Kidney tubule cell (primary cell): Measurements from ENCODE around the gene GRIPAP1.

ENCODE experiments used
- DNase-seq: peaks from one replicate; pipeline ENCODE4 v3.0.0-alpha.2; 2018; ENCODE audit warnings: low spot score

GRIPAP1 gene, protein sequence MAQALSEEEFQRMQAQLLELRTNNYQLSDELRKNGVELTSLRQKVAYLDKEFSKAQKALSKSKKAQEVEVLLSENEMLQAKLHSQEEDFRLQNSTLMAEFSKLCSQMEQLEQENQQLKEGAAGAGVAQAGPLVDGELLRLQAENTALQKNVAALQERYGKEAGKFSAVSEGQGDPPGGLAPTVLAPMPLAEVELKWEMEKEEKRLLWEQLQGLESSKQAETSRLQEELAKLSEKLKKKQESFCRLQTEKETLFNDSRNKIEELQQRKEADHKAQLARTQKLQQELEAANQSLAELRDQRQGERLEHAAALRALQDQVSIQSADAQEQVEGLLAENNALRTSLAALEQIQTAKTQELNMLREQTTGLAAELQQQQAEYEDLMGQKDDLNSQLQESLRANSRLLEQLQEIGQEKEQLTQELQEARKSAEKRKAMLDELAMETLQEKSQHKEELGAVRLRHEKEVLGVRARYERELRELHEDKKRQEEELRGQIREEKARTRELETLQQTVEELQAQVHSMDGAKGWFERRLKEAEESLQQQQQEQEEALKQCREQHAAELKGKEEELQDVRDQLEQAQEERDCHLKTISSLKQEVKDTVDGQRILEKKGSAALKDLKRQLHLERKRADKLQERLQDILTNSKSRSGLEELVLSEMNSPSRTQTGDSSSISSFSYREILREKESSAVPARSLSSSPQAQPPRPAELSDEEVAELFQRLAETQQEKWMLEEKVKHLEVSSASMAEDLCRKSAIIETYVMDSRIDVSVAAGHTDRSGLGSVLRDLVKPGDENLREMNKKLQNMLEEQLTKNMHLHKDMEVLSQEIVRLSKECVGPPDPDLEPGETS

DNA sequence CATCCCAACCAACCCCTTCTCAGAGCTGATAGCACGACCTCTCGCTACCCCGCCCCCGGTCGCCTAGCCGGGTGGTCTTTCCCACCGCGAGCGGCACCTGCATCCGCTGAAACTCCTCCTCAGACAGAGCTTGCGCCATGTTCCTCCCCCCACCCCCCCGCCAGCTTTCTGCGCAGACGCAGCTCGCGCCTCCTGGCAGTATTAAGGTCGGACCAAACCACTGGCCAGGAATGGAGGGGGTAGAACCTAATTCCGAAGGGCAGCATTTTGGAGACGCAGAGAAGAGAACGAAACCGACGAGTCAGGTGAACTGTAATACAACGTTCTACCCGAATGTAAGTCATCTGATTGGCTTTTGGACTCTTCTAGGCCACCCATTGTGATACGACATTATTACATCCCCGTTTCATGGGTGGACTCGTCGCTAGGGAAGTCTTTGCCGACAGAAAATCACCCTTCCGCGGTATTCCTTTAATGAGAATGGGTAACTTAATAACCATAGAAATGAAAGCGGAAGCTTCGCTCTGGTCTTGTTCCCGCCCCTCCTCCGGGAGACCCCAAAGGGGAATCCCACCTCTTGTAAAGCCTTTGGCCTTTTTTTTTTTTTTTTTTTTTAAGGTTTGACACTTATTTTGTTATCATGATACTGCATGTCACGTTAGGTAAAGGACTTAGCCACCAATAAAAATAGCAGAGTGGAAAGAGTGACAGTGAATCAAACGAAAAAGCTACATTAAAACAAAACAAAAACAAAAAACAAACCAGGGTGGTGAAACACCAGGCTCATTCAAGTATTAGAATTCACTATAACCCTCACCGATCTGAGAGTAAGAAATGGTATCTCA is at the start of gene GRIPAP1:
GRIPAP1 (minus strand) TSS at position 174 of the 845 bp plus-strand sequence; CDS start at position 139, 35 bp downstream.
- peak; percentile 88 for DNase-seq

DNA sequence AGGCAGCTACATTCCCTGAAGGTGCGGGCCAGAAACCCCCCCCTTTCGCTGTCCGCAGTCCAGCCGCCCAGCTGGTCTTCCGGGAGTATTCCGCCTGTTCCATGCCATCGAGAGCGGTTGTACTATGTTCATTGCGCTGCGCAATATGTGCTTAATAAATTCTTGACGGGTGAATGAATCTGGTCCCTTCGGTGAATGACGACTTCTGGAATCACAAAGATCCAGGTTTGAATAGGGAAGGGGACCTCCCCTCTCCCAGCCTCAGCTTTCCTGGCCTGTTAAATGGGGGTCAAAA is 41.9 kb upstream of the GRIPAP1 start:
- DNase-seq = no peak

DNA sequence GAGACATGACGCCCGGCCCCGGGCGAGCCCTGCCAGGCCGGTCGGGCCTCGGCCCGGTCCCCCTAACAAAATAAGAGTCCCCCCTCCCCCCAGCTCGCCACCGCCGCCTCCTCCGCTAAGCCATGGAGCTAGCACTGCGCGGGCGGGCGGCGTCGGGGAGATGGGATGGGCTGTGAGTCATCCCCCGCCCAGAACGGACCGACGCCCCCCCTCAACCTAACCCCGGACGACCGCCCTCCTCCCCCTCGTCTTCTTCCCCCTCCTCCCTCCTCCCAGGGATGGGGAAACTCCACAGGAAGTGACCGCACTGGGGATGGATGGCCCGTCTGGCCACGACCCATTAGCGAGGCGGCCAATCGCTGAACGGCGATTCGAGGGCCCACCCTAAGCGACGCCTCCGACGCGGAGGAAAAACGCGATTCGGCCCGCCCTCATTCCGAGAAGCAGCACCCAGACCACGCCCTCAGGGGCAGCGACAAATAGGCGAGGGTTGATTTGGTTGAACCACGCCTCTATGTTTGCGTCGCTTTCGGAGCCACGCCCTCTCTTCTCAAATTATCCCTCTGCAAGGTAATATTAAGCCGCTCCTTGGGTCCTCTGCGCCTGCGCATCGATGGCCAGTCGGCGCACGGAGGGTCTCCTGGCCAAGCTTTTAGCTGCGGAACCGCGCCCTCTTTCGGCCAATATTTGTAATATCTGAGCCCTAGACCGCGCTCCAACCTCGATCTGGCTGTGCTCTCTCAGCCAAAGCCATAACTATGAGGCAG is 41.3 kb upstream of the GRIPAP1 start, which contains the start of gene TFE3:
TFE3 (minus strand) TSS at position 138 of the 767 bp plus-strand sequence; CDS start at position 7, 131 bp downstream.
- DNase-seq = peak; percentile 98

DNA sequence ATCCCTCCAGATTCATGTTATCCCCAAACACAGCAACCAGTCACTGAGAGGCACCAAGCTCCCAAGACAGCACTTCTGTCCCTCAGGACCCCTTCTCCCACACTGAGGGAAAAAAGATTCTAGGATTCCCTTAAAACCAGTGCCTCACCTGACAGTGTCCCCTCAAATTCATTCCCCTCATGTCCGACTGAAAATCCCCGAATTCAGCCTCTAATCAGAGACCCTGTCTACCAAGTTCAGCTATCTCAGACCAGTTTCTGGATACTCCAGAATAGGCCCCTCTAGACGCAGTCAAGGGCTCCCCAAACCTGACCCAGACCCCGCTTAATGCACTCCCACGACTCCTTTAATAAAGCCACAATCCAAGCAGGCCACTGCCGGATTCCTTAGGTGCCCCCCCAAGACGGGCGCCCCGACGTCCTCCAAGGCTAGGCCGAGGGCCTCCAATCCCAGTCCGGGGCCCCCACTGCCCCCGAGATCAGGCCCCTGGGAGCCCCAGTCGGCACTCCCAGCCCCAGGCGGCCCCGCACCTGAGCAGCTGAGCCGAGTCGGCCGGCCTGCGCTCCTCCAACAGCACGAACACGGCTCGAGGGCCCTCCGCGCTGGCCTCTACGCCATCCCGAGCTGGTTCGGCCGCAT is 40.6 kb upstream of the GRIPAP1 start:
- DNase-seq = no peak

DNA sequence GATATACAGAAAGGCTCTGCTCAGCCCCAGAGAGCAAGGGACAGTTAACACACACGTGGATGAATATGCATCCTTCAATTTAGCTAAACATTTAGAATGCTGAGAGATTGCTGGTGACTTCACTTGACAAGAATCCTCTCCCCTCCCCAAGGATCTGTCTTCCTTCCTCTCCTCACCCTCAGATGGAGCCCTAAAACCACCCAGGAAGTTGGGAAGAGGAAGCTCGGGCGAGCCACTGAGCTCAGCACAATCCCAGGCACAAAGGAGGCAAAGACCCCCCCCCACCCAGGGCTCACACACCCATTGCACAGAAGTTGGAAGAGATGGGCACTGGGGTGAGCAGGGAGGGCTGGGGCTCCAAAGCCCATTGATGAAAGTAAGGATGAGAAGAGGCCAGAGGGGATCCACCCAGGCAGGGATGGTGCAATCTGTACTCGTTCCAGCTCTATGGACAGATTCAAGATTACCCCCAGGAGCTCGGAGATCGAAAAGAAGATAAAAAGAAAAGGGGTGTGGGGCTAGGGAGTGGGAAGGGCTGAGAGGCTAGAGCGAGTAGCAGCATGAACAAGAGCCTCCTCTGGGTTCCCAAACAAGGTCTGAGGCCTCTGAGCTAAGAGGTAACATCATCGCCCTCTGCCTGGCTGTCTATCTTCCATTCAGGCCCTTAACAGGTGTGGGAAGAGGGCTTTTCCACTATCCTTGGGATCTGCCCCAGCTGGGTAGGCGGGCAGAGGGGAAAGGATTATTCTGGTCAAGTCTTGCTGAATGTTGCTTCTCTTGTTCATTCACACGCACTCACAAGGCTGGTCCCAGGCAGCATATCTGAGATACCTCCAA is 39.9 kb upstream of the GRIPAP1 start:
- DNase-seq = peak; percentile 82

DNA sequence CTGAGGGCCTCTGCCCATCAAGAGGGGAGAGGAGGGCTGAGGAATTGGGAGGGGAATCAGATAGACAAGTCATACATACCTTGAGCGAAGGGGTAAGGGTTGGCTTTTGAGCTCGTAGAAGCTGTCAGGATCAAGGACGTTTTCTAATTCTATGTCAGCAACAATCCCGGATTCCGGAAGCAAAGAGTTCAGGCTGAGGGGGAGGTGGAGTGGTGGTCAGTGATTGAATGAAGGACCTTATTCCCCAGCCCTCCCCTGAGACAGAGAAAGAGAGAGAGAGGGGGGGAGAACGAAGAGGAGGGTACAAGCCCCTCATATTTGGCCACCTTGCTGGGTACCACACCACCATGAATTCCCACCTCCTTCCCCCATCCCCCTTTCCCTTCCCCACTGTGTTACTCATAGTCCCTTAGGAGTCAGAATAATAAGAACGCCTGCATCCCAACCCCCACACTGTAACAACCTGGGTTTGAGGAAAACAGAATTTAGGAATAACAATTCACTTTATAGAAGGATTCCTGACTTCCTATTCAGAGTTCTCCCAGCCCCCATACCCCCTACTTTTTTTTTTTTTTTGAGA is 38.4 kb upstream of the GRIPAP1 start:
- peak; percentile 28 for DNase-seq

DNA sequence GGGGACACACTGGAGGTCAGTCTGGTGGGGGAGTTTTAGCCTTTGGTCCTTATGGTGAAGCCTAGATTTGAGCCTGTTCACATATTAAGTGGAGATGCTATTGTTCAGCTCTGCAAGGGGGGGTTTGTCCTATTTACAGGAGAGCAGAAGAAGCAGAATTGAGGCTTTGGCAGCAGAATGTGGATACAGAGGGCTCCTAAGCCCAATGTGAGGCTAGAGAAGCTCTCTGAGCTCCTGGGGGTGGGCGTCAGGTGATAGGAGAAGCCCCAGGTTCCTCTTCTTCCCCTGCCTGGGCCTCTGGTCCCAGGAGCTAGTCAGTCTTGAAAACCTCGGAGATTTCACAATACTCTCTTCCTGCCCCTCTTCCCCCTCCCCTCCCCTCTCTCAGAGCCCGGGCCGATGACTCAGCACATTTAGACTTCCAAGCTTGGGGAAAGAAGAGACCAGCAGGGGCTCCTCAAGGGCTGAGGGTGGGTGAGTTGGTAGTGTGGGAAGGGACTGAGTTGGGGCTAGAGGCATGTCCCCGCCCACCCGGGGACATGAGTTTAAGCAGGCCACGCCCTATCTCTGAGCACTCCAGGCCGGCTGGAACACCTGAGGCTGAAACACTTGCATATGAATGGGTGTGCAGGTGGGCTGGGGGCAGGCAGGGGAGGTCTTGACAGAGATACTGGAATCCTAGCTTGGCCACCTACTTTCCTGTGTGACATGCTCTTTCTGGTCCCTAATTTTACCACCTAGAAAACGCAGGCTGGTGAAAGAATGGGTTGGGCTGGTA is 37.7 kb upstream of the GRIPAP1 start:
- peak; percentile 92 for DNase-seq

DNA sequence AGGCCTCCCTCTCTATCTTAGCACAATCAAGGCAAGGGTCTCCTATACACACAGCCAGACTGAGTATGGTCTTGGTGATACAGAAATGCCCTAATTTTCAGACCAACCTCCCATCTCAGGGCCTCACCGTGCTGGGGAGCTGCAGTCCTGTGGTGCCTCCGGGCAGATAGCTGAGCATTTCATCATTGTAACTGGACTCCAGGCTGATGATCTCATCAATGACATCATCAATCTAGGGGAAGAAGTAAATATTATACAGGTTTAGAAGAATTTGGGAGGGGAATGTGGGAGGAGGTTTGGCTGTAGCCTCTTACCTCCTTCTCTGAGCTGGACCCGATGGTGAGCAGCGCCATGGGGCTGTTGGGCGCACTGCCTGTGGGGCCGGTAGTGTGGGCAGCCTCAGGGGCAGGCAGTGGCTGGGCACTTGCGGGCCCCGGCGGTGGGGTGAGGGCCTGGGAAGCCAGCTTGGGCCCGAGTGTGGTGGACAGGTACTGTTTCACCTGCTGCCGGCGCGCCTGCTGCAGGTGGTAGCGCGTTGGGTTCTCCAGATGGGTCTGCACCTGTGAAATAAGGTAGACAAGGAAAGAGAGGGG is 35.9 kb upstream of the GRIPAP1 start:
- peak; percentile 16 for DNase-seq

DNA sequence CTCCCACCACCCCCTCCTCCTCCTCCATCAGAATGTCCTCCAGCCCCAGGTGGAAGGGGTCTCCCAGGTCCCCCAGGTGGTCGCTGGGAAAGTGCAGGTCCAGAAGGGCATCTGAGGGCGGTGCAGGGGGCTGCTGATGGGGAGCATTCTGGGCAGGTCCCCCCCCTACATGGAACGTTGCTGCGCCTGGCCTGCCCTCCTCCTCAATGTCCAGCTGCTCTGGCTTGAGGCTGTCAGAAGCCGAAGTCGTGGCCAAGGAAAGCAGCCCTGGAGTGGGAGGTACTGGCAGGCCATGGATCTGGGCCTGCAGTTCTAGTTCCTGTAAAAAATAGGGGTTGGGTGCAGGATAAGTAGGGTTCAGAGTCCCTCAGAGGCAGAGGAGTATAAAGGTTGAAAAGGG is 28.2 kb upstream of the GRIPAP1 start:
- no peak for DNase-seq

DNA sequence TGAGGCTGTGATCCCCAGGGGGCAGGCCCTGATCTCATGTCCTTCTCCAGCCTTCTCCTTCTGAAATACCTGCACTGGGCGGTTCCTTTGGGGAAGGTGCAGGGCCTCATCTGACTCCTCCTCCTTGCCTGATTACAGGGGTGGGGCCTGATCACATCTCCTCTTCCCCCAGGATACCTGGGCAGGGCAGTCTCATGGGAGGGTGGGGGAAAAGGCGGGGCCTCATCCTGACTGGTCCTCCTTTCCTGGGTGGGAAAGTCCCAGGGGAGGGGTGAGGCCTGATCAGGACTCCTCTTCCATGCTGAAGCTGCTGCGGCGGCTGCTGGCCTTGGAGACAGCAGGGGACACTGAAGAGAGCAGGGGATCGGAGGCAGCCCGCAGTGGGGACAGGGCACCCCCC is 27.8 kb upstream of the GRIPAP1 start:
- DNase-seq = peak; percentile 59

DNA sequence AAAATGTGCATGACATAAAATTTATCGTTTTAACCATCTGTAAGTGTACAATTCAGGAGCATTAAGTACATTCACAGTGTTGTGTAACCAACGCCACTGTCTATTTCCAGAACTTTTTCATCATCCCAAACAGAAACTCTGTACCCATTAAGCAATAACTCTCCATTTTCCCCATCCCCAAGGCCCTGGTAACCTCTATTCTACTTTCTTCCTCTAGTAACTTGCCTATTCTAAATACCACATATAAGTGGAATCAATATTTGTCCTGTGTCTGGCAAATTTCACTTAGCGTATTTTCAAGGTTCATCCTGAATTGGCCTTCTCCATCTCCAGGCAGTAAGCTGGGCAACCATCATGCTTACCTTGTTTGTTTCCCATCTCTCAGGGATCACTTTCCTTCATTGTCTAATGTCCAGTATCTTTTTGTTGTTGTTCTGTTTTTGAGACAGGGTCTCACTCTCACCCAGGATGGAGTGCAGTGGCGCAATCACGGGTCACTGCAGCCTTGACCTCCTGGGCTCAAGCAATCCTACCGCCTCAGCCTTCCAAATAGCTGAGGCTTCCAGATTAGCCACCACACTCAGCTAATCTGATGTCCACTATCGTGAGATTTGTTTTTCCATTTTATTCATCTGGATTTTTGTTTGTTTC is 17.7 kb upstream of the GRIPAP1 start:
- DNase-seq = no peak

DNA sequence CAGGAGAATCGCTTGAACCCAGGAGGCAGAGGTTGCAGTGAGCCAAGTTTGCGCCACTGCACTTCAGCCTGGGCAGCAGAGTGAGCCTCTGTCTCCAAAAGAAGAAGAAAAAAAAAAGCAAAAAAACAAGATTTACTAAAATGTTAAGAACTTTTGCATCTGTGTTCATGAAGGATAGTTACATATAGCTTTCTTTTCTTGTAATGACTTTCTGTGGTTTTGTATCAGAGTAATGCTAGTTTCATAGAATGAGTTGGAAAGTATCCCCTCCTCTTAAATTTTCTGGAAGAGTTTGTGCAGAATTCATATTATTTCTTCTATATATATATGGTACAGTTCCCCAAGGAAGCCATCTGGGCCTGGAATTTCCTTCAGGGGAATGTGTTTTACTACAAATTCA is 17.0 kb upstream of the GRIPAP1 start:
- no peak for DNase-seq

DNA sequence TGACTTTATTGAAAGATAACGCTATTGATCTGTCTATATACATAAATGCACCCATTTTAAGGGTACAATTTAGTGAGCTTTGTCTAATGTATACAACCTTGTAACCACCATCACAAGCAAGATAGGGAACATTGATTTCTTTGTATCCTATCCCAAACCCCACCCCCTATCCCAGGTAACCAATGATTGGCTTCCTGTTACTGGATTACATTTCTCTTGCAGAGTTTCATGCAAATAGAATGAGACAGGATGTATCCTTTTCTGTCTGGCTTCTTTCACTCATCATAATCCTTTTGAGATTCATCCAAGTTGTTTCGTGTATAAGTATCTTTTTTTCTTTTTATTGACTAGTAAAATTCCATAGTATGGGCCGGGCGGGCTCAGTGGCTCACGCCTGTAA is 1.6 kb upstream of the GRIPAP1 start:
- DNase-seq = no peak

DNA sequence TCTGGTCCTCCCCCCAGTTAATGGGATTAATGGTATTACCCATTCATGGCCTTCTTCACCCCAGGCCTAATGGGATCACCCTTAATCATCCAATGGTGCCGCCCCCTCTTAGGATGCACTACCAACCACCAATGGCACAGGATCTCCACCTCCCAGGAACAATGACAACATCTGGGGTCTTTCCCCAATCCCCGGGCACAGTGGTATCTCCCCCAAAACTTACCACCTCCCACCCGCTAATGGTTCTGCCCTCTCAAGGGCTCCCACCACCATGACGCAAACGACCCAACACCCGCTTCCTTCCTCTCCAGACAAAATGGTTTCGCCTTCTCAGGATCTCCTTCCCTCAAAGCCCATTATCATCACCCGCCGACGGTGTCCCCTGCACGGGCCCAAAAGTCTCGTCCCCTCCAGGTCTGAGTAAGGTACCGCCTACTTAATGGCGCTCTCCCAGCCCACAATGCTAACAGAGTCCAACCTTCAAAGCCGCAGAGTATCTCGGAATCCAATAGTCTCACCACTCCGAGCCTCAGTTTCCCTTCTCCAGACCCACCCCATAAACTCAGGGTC is 458 bp downstream of the GRIPAP1 start:
- DNase-seq = peak; percentile 49

DNA sequence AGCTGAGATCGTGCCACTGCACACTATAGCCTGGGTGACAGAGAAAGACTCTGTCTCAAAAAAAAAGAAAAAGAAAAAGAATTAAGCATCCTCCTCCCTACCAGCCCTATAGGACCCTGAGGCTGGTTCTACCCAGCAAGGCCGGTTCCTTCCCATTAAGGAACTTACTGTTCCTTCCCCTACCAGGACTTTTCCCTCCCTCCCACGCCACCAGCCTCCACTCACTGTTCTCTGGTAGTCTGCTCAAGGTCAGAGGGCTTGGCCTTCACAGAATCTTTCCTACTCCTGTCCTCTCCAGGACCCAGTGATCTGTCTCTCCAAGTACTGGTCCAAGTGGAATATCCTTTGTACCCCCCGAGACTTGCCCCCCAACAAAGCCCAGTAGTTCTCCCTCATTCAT is 1.4 kb downstream of the GRIPAP1 start:
- no peak for DNase-seq

DNA sequence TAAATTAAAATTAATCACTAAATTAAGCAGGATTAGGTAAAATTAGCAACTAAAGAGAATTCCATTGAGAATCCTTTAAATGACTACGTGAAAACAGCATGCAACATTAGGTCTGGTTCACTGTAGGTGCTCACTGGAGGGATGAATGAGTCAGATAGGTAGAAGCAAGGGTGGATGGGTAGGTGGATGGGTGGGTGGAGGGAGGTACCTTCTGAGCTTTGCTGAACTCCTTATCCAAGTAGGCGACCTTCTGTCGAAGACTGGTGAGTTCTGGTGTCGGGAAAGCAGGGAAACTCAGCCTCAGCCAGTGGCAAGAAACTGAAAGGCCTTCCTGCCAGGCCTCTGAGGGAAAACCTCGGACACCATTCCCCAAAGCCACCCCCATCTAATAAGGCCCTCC is 3.0 kb downstream of the GRIPAP1 start:
- peak; percentile 20 for DNase-seq

DNA sequence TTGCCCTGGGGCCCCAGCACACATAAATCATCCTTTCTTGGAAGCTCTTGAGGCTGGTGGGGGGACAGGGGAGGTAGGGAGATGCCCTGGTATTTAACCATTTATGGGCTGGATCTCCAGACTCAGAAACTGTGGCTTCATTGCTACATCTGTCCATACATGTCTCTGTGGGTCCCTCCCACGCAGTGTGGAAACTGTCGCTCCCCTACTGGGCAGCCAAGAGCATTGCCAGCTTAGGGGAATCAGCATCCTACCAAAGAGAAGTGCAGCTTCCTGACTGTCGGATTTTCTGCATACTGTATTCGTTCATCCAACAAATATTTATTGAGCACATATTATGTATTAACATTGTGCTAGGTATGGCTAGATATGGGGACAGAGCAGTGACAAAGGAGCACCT is 3.7 kb downstream of the GRIPAP1 start:
- no peak for DNase-seq

DNA sequence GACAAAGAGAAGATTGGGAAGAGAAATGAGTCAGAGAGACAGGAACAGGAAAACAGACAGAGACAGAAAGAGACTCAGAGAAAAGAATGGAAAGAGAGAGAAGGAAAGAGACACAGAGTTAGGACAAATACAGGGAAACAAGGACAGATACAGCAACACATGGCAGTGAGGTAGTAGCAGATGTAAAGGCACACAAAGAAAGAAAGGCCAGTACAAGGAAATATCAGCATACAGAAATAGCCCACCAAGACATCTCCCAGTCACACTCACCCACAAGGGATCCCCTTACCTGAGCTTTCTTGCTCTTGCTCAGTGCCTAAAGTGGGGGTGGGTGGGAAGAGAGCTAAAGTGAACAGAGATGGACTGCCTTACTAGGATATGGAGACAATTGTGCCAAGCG is 4.2 kb downstream of the GRIPAP1 start:
- no peak for DNase-seq
